Neural crest cell (in vitro differentiated cells): ENCODE measurements around the gene NRG3. TPM values are rescaled to one million over a fixed set of nuclear protein-coding genes. Genes with fewer than 3 reads are reported as not detected.

Experiments
- DNase-seq: peaks from one replicate; pipeline ENCODE4 v3.0.0; 2021; ENCODE audit warnings: low read depth, mixed read lengths, low spot score
- H3K27ac Mint-ChIP-seq: one replicate; pipeline ENCODE4 v1.8.0; 2021; ENCODE audit warnings: mild to moderate bottlenecking, mixed read lengths; ENCODE audit not compliant: unreplicated experiment
- H3K27me3 Mint-ChIP-seq: 2 replicates; pipeline ENCODE4 v1.8.0; 2021; ENCODE audit warnings: low read depth, mild to moderate bottlenecking, mixed read lengths
- H3K36me3 Mint-ChIP-seq: 2 replicates; pipeline ENCODE4 v1.8.0; 2021; ENCODE audit warnings: low read depth, mild to moderate bottlenecking, mixed read lengths
- H3K4me1 Mint-ChIP-seq: 2 replicates; pipeline ENCODE4 v1.8.0; 2021; ENCODE audit warnings: mixed read lengths
- H3K4me3 Mint-ChIP-seq: one replicate; pipeline ENCODE4 v1.8.0; 2021; ENCODE audit warnings: mild to moderate bottlenecking, mixed read lengths
- H3K9me3 Mint-ChIP-seq: 2 replicates; pipeline ENCODE4 v1.8.0; 2021; ENCODE audit warnings: mixed read lengths
- CTCF ChIP-seq: fragments of 200-600 bp; sonication (generic); conservative IDR thresholded peaks from 2 replicates; pipeline ENCODE4 v1.5.0; 2021; ENCODE audit warnings: antibody characterized with exemption, mild to moderate bottlenecking
- total RNA-seq: library from RNA; stranded (reverse); gene quantifications from 2 replicates; pipeline ENCODE4 v1.2.1, GENCODE V29; 2021

Gene NRG3
- total RNA-seq, 1 donor from 2014 or later: 3.1 TPM

GRCh38 chr10:81847675-81848074 lies 27.3 kb upstream of the NRG3 start:
- Mint-ChIP-seq H3K36me3 (no peaks in the 10 kb centered on the region), H3K9me3 (no peaks in the 10 kb centered on the region), H3K4me3 (no peak overlapping the region), H3K27me3 (peaks cover 17% of the 10 kb centered on the region), H3K4me1 (no peaks in the 10 kb centered on the region), H3K27ac (no peak overlapping the region)
- no peak for TF ChIP-seq CTCF
- no peak for DNase-seq

- peaks cover 17% of the 10 kb centered on the region for H3K27me3 Mint-ChIP-seq
- no peaks in the 10 kb centered on the region for H3K36me3 Mint-ChIP-seq
- no peak for DNase-seq
- H3K4me1 Mint-ChIP-seq: no peaks in the 10 kb centered on the region
- TF ChIP-seq CTCF: no peak
- H3K9me3 Mint-ChIP-seq: no peaks in the 10 kb centered on the region
- H3K4me3 Mint-ChIP-seq: no peak overlapping the region
- no peak overlapping the region for H3K27ac Mint-ChIP-seq
Observed at GRCh38 chr10:81848514-81848913, 26.5 kb upstream of the NRG3 start.

GRCh38 chr10:81848931-81849330 lies 26.1 kb upstream of the NRG3 start:
- Mint-ChIP-seq H3K4me1 (no peaks in the 10 kb centered on the region), H3K27me3 (peaks cover 17% of the 10 kb centered on the region), H3K4me3 (no peak overlapping the region), H3K27ac (no peak overlapping the region), H3K36me3 (no peaks in the 10 kb centered on the region), H3K9me3 (peaks cover 2% of the 10 kb centered on the region)
- DNase-seq: no peak
- no peak for TF ChIP-seq CTCF

GRCh38 chr10:81862596-81862995 lies 12.4 kb upstream of the NRG3 start:
- Mint-ChIP-seq H3K27me3 (no peaks in the 10 kb centered on the region), H3K4me1 (peaks cover 6% of the 10 kb centered on the region), H3K4me3 (no peak overlapping the region), H3K36me3 (peaks cover 13% of the 10 kb centered on the region), H3K9me3 (peaks cover 2% of the 10 kb centered on the region), H3K27ac (no peak overlapping the region)
- DNase-seq: no peak
- TF ChIP-seq CTCF: no peak

- no peak for DNase-seq
- Mint-ChIP-seq H3K4me1 (peaks cover 6% of the 10 kb centered on the region), H3K9me3 (peaks cover 2% of the 10 kb centered on the region), H3K27ac (no peak overlapping the region), H3K36me3 (peaks cover 13% of the 10 kb centered on the region), H3K27me3 (peaks cover 10% of the 10 kb centered on the region), H3K4me3 (no peak overlapping the region)
- no peak for TF ChIP-seq CTCF
Observed at GRCh38 chr10:81863771-81864170, 11.2 kb upstream of the NRG3 start.

- H3K27ac Mint-ChIP-seq: no peak overlapping the region
- no peak overlapping the region for H3K4me3 Mint-ChIP-seq
- H3K9me3 Mint-ChIP-seq: peaks cover under 1% of the 10 kb centered on the region
- no peak for DNase-seq
- no peak for TF ChIP-seq CTCF
- H3K36me3 Mint-ChIP-seq: peaks cover 6% of the 10 kb centered on the region
- H3K4me1 Mint-ChIP-seq: peaks cover 6% of the 10 kb centered on the region
- peaks cover 19% of the 10 kb centered on the region for H3K27me3 Mint-ChIP-seq
Observed at GRCh38 chr10:81865581-81865980, 9.4 kb upstream of the NRG3 start.
